ENCODE data around the gene TEKT3. TPM values are rescaled to one million over a fixed set of nuclear protein-coding genes. Genes with fewer than 3 reads are reported as not detected.

Gene TEKT3
- total RNA-seq, 4 donors from 2014 or later, result not detected

DNA sequence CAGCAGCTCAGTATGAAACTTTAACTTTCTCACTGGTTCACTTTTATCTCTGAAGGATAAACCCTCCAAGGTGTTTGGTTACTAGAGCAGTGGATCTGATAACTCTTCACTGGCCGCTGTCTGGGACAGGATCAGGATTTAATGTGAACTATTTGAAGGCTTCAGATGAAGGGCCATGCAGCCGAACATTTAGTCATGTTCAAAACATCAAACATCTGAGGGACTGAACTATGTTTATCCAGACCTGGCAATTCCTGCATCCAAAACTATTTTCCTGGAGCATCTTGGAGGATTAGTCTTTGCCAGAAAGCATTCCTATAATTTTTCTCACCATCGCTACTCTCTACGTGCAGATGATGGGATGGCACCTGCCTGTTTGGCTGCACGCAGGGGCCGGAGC, 55.9 kb downstream of the TEKT3 start:
- no peak for TF ChIP-seq POLR2A (IDR thresholded peaks at IDR 0.05; ENCODE audit: low read depth)
- TF ChIP-seq EP300 (IDR thresholded peaks at IDR 0.05), result no peak
- no peak for DNase-seq (ENCODE audit: extremely low spot score)
- Histone ChIP-seq H3K27ac (replicated peaks in 1 of 4) (no peak overlapping the region), H3K4me3 (no peak overlapping the region), H3K4me1 (peaks cover 0 to 9% (median 3%) of the 10 kb centered on the region in 4 donors), H3K36me3 (no peaks in the 10 kb centered on the region), H3K9me3 (no peaks in the 10 kb centered on the region), H3K27me3 (no peaks in the 10 kb centered on the region)
- 71% methylated on average over 6 of the region's 6 CpGs for WGBS
- intact Hi-C loops (cut with DNase I), result no loop called here

DNA sequence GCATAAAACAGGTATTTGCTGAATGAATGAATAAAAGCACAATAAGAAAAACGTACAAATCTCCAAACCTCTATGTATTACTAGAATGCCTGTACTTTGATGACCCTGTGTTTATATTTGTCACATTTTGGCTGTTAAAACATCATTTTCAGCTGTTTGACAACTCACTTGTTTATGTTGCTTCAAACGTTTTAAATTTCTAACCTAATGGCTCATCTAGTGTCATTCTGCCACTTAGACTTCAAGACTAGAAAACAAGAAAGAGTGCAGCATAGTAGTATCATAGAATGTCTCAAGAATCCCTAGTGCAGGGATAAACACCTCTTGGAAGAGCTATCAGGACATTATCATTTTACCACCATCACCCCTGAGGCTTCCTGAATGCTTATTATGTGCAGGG, 56.9 kb downstream of the TEKT3 start:
- peaks cover 0 to 9% (median 3%) of the 10 kb centered on the region in 4 donors for H3K4me1 ChIP-seq
- intact Hi-C loops (cut with DNase I), result no loop called here
- no peaks in the 10 kb centered on the region for H3K27me3 ChIP-seq
- no peak overlapping the region for H3K27ac ChIP-seq (replicated peaks in 1 of 4)
- DNase-seq (ENCODE audit: extremely low spot score), result no peak
- TF ChIP-seq, protein P1, sequence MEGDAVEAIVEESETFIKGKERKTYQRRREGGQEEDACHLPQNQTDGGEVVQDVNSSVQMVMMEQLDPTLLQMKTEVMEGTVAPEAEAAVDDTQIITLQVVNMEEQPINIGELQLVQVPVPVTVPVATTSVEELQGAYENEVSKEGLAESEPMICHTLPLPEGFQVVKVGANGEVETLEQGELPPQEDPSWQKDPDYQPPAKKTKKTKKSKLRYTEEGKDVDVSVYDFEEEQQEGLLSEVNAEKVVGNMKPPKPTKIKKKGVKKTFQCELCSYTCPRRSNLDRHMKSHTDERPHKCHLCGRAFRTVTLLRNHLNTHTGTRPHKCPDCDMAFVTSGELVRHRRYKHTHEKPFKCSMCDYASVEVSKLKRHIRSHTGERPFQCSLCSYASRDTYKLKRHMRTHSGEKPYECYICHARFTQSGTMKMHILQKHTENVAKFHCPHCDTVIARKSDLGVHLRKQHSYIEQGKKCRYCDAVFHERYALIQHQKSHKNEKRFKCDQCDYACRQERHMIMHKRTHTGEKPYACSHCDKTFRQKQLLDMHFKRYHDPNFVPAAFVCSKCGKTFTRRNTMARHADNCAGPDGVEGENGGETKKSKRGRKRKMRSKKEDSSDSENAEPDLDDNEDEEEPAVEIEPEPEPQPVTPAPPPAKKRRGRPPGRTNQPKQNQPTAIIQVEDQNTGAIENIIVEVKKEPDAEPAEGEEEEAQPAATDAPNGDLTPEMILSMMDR (IDR thresholded peaks at IDR 0.05), result no peak
- TF ChIP-seq EP300 (IDR thresholded peaks at IDR 0.05), result no peak
- TF ChIP-seq POLR2A (IDR thresholded peaks at IDR 0.05; ENCODE audit: low read depth), result no peak
- TF ChIP-seq POLR2AphosphoS5 (IDR thresholded peaks at IDR 0.05), result no peak
- 53% methylated on average over 2 of the region's 2 CpGs for WGBS
- H3K4me3 ChIP-seq, result no peak overlapping the region
- H3K9me3 ChIP-seq, result no peaks in the 10 kb centered on the region
- no peaks in the 10 kb centered on the region for H3K36me3 ChIP-seq

DNA sequence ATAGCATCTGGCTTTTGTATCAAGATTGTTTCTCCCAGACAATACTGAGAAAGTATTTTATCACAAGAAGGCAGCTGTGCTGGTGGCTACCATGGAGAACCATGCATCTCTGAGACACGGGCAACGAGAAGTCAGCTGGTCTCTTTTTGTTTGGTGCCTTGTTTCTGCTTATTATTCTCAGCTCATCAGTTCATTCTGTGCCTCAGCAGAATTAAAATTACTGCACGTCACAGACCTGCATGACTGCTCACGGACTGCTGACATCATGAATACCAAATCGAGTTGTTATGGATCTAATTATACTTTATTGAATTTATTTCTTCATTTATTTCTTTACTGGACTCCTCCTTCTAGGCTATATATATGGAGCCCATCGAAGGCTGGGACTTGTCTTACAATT, 57.3 kb downstream of the TEKT3 start:
- TF ChIP-seq, protein P1 (IDR thresholded peaks at IDR 0.05), result no peak
- TF ChIP-seq POLR2AphosphoS5 (IDR thresholded peaks at IDR 0.05), result no peak
- no peak for TF ChIP-seq EP300 (IDR thresholded peaks at IDR 0.05)
- no peak for TF ChIP-seq POLR2A (IDR thresholded peaks at IDR 0.05; ENCODE audit: low read depth)
- intact Hi-C loops (cut with DNase I), result no loop called here
- Histone ChIP-seq H3K36me3 (no peaks in the 10 kb centered on the region), H3K9me3 (no peaks in the 10 kb centered on the region), H3K4me3 (no peak overlapping the region), H3K27me3 (no peaks in the 10 kb centered on the region), H3K4me1 (peaks cover 0 to 9% (median 3%) of the 10 kb centered on the region in 4 donors), H3K27ac (replicated peaks in 1 of 4) (no peak overlapping the region)
- 90% methylated on average over 6 of the region's 6 CpGs for WGBS
- no peak for DNase-seq (ENCODE audit: extremely low spot score)

DNA sequence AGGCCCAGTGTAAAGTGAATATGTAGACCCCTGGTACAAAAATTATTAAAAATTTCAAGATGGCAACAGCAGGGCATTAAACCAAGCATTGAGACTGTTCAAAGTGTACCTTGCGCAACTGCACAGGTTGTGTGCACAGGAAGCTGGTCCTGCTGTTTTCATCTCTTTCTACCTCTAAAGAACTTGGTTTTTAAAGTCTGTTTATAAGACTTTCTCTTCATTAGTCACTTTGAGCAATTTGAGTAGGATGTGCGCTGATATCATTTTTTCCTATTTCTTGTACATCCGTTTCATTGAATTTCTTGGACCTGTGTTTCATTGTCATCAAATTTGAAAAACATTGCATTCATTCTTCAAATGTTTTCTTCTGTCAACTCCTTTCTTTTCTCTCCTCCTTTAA, 59.5 kb downstream of the TEKT3 start:
- Histone ChIP-seq H3K4me3 (no peak overlapping the region), H3K9me3 (no peaks in the 10 kb centered on the region), H3K4me1 (no peaks in the 10 kb centered on the region), H3K27me3 (no peaks in the 10 kb centered on the region), H3K27ac (replicated peaks in 1 of 4) (no peak overlapping the region), H3K36me3 (no peaks in the 10 kb centered on the region)
- TF ChIP-seq POLR2AphosphoS5 (IDR thresholded peaks at IDR 0.05) (no peak), POLR2A (IDR thresholded peaks at IDR 0.05; ENCODE audit: low read depth) (no peak), EP300 (IDR thresholded peaks at IDR 0.05) (no peak)
- TF ChIP-seq, protein P1 (IDR thresholded peaks at IDR 0.05), result no peak
- no peak for DNase-seq (ENCODE audit: extremely low spot score)
- intact Hi-C loops (cut with DNase I), result no loop called here
- 88% methylated on average over 3 of the region's 3 CpGs for WGBS

DNA sequence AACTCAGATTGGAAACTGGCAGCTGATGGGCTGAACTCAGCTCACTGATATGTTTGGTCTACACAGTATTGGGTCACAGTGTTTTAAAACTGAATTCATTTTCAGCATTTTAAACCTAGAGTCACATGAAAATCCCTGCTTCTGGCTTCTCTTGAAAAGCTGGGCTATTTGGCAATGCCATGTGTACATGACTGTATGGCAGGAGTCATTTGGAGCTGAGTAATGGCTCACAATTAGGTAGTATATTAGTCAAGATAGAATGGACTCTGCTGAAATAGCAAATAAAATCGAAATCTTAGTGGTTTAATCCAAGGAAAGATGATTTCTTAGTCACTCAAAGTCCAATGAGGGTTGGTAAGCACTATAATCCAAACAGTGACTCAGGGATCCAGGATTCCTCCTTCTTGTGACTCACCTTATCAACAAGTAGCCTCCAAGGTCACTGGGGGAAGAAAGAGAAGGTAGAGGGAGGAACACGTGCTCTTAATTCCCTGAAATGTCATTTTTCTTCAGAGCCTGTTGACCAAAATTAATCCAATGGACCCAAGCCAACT, 62.4 kb downstream of the TEKT3 start:
- TF ChIP-seq EP300 (IDR thresholded peaks at IDR 0.05) (no peak), POLR2AphosphoS5 (IDR thresholded peaks at IDR 0.05) (no peak), POLR2A (IDR thresholded peaks at IDR 0.05; ENCODE audit: low read depth) (no peak)
- TF ChIP-seq, protein P1 (IDR thresholded peaks at IDR 0.05), result no peak
- Histone ChIP-seq H3K9me3 (no peaks in the 10 kb centered on the region), H3K4me3 (no peak overlapping the region), H3K27ac (replicated peaks in 1 of 4) (peak overlapping the region in 1 of 4 donors; percentile 16), H3K27me3 (no peaks in the 10 kb centered on the region), H3K4me1 (peaks cover 0 to 5% (median under 1%) of the 10 kb centered on the region in 4 donors), H3K36me3 (no peaks in the 10 kb centered on the region)
- intact Hi-C loops (cut with DNase I), result no loop called here
- DNase-seq (ENCODE audit: extremely low spot score), result no peak
- WGBS, result 61% methylated on average over 2 of the region's 2 CpGs

All from esophagus muscularis mucosa (tissue), 4 donors.